ENCODE results near the gene GABRG3.
"Not testable (repeated sequence)": the region's sequence is repeated elsewhere in the genome, so short reads cannot be mapped to it uniquely, and the experiment has no call there.

Gene GABRG3

DNA sequence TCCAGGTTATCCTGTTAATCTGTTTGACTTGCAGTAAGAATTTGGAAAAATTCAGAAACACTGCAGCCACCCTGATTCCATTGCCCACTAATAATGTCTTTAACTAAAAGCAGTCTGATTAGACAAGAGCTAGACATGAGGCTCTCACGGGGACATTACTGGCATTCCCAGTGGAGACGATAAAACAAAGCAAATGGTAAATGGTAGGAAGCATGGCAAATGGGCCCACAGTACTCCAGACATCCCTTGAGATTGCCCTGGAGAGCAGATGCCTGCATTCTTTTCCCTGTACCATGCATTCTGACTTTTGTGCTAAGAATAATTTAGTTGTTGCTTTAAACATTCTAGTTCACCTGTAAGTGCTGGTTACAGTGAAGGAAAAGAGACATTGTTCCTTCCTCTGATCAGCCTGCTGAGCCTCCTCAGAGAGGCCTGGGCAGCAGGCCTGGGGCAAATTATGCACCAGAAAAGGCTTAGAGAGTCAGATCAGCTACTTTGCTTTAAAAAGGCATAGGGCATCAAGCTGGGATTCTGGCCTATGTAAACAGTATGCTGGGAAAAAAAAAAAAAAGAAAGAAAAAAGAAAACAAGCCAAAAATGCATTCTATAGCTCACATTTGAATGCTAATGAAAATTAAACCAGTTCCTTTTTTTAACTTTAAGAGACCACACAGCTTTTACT is 204.6 kb downstream of the GABRG3 start:
- DNase-seq (ENCODE audit: low read depth in 2 of 2, low spot score in 1 of 2): no peak

DNA sequence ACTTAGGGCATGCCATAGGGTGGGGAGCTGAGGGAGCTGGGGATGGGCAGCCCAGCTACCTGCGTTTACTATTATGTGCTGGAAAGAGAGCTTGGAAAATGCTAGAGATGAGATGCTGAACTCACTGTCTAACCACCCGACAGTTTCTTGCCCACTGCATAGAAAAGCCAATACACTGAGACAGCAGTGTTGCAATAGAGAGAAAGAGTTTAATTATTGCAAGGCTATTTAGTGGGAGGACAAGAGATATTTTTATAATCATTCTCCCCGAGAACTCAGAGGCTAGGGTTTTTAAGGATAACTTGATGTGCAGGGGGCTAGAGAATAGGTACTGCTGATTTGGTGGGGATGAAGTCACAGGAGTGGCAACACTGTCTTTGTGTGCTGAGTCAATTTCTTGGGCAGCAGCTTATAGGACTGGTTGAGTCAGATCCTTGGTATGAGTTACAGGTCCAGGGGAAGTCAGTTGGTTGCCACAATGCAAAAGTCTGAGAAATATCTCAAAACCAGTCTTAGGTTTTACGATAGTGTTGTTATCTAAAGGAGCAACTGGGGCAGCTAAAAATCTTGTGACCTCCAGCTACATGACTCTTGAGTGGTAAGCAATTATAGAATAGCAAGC is 205.9 kb downstream of the GABRG3 start:
- DNase-seq (ENCODE audit: low read depth in 2 of 2, low spot score in 1 of 2): no peak

- DNase-seq (ENCODE audit: low read depth in 2 of 2, low spot score in 1 of 2): no peak
Measured at GRCh38 chr15:27179789-27180188, 208.8 kb downstream of the GABRG3 start.

GRCh38 chr15:27182561-27183110 is 211.7 kb downstream of the GABRG3 start:
- no peak for DNase-seq (ENCODE audit: low read depth in 2 of 2, low spot score in 1 of 2)

GRCh38 chr15:27183201-27183600 is 212.2 kb downstream of the GABRG3 start:
- no peak for DNase-seq (ENCODE audit: low read depth in 2 of 2, low spot score in 1 of 2)

GRCh38 chr15:27191515-27191914 is 220.5 kb downstream of the GABRG3 start:
- not testable (repeated sequence) for DNase-seq (ENCODE audit: low read depth in 2 of 2, low spot score in 1 of 2)

DNA sequence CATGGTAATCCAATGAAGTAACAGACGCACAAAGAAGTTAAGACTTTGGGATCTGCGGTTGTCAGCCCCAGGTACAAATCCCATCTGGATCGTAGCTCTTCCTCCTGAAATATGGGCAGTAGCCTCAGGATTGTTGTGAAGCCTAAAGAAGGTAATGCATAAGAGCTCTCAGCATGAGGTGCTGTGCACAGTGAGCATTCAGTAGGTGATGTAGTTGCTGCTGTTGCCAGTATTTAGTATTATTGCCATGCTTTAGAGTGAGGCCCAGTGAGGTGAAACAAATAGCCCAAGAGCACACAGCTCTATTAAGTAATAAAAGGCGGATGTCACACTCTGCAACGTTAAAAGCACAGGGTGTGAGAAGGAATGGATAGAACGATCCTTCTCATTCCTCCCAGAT is 225.7 kb downstream of the GABRG3 start:
- no peak for DNase-seq (ENCODE audit: low read depth in 2 of 2, low spot score in 1 of 2)

DNA sequence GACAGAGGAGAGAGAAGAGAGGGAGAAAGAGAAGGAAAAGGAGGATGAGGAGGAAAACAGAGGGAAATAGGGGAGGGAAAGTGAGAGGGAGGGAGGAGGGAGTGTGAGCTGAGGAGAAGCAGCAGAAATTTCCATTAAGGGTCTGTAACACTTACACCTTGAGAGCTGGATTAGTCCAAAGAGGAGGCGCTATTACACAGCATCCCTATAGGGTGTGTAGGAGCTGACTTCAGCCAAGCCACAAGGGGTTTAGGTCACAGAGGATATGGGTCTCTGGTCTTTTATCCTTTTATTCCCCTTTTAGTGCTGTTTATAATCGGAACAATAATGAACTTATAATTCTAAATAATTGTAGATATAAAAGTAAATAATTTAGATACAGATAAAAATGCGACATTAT is 230.4 kb downstream of the GABRG3 start:
- DNase-seq (ENCODE audit: low read depth in 2 of 2, low spot score in 1 of 2): no peak

- DNase-seq (ENCODE audit: low read depth in 2 of 2, low spot score in 1 of 2): no peak
Measured at GRCh38 chr15:27210176-27210575, 239.2 kb downstream of the GABRG3 start.

- no peak for DNase-seq (ENCODE audit: low read depth in 2 of 2, low spot score in 1 of 2)
Measured at GRCh38 chr15:27214032-27214431, 243.1 kb downstream of the GABRG3 start.

GRCh38 chr15:27214961-27215360 is 244.0 kb downstream of the GABRG3 start:
- DNase-seq (ENCODE audit: low read depth in 2 of 2, low spot score in 1 of 2): no peak

- no peak for DNase-seq (ENCODE audit: low read depth in 2 of 2, low spot score in 1 of 2)
Measured at GRCh38 chr15:27218426-27218825, 247.4 kb downstream of the GABRG3 start.

- DNase-seq (ENCODE audit: low read depth in 2 of 2, low spot score in 1 of 2): no peak
Measured at GRCh38 chr15:27219636-27220035, 248.7 kb downstream of the GABRG3 start.

DNA sequence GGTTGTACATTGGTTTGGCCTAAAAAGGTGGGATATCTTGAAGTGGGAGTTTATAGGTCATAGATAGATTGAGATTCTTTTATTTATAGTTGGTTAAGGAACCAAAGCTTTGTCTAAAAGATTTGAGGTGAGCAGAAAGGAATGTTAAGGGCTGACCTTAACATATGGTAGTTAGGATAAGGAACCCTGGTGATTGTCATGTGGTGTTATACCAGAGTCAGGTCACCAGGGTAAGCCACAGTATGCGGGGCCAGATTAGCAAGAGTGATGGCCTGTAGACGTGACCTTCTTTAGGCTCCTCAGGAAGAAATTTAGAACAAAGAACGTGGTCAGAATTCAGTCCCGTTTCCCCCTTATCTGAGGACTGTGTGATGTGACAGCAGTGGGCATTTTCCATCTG is 249.2 kb downstream of the GABRG3 start:
- DNase-seq (ENCODE audit: low read depth in 2 of 2, low spot score in 1 of 2): no peak

DNA sequence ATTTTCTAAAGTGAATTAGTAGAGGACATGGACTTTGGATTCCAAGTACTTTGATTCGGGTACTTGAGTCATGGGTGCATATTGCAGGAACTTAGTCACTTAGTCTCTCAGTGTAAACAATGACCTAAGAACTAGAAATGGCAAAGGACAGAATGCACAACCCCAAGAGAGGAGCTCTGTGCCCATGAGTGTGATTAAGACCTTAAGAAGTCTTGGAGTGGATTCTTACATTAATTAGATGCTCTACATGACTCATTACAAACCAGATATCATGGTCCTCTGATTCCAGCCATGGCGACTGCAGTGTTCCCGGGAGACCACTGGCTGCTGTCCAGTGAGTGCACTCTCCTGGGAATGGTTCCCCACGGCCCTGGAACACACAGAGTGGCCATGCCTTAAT is 251.5 kb downstream of the GABRG3 start:
- no peak for DNase-seq (ENCODE audit: low read depth in 2 of 2, low spot score in 1 of 2)

GRCh38 chr15:27223179-27223578 is 252.2 kb downstream of the GABRG3 start:
- DNase-seq (ENCODE audit: low read depth in 2 of 2, low spot score in 1 of 2): no peak

- DNase-seq (ENCODE audit: low read depth in 2 of 2, low spot score in 1 of 2): no peak
Measured at GRCh38 chr15:27231811-27232210, 260.8 kb downstream of the GABRG3 start.

- no peak for DNase-seq (ENCODE audit: low read depth in 2 of 2, low spot score in 1 of 2)
Measured at GRCh38 chr15:27232876-27233275, 261.9 kb downstream of the GABRG3 start.

DNA sequence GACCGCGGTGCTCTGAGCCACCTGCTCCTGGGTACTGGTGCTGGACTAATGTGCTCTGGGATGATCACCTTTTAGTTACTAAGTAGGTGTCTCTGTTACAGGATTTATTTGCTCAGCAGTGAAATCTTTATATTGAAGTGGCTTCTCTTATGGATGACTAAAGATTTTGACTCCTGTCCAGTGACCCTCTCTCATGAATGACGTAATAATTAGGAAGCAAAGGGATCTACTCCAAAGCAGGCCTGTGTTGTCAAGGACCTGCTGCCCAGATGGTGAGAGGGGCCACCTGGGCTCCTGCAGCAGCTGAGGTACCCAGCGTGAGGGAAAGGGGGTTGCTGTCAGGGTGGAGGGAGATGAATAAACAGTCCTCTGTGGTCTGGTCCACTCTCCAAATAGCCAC is 263.6 kb downstream of the GABRG3 start:
- DNase-seq (ENCODE audit: low read depth in 2 of 2, low spot score in 1 of 2): no peak

- DNase-seq (ENCODE audit: low read depth in 2 of 2, low spot score in 1 of 2): no peak
Measured at GRCh38 chr15:27235161-27235560, 264.2 kb downstream of the GABRG3 start.

DNA sequence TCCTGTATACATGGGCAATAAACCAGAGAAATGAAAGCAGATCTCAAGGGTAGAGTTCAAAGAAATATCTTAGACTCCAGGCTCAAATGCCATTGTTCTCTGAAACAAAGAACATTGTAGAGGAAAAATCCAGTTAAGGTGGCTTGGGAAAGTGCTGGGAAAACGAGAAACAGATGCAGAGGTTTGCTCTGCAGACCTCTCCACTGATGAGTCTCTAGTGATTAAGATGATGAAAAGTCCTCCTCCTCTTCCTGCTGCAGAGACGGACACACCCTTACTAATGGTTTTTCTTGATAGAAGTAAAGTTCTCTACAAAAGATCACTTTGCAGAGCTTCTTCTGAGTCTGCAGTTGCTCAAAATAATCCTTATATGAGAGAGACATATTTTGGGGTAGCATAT is 264.7 kb downstream of the GABRG3 start:
- no peak for DNase-seq (ENCODE audit: low read depth in 2 of 2, low spot score in 1 of 2)

DNA sequence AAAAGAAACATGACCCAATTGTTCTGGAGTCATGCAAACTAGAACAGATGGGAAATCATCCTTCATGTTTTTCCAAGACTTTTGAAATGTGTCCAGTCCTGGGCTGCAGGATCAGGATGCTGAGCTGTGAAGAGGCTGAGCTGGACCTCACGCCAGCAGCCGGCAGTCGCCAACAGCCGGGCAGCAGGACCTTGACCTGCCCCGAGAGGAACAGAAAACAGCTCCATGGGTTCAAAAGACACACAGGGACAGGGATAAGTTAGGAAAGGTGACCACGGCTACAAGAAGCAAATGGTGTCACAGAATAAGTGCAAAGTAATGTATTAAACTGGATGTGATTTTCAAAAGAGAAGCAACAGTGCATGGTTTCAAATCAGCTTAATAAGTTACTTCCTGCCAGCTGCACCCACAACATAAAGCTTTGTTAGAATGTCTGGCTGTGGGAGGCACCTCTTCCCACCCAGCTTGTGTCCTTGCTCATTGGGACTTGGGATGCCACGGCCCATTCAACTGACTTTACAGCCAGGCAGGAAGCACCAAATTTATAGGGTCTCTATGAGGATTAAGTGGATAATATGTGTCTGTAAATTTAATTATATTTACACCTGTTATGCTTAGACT is 266.4 kb downstream of the GABRG3 start:
- DNase-seq (ENCODE audit: low read depth in 2 of 2, low spot score in 1 of 2): no peak

Measured in stimulated activated CD8-positive, alpha-beta memory T cell treated with anti-CD3 and anti-CD28 coated beads, Interleukin-4, amount 100 ng/mL, for 4 hours (primary cell).